Small intestine (tissue), 7 donors: ENCODE measurements around the gene SMYD3. TPM values are rescaled to one million over a fixed set of nuclear protein-coding genes. Genes with fewer than 3 reads are reported as not detected.
"Not testable (repeated sequence)": the region's sequence is repeated elsewhere in the genome, so short reads cannot be mapped to it uniquely, and the experiment has no call there.

Source experiments
- DNase-seq, 2 donors: peaks; one replicate each; pipeline versions ENCODE4 v3.0.0 to v3.0.0-alpha.2; 2013
- FAIRE-seq: peaks from 2 replicates; lab custom pipeline; 2012; peaks lifted over from hg19 to GRCh38; lab: Jason Lieb, UNC
- H3K27ac ChIP-seq, 3 donors: one replicate each; pipeline ENCODE4 v1.5.1; 2013; ENCODE audit warnings: low read length in 2 of 3, mild to moderate bottlenecking in 2 of 3, control low read depth in 1 of 3, inconsistent platforms in 1 of 3, low read depth in 1 of 3, moderate library complexity in 1 of 3
- H3K27me3 ChIP-seq, 3 donors: one replicate each; pipeline ENCODE4 v1.6.1; 2013; ENCODE audit warnings: low read length in 3 of 3, inconsistent platforms in 1 of 3; ENCODE audit not compliant: control insufficient read depth in 3 of 3, insufficient read depth in 3 of 3
- H3K36me3 ChIP-seq, 3 donors: one replicate each; pipeline ENCODE4 v1.6.1; 2013; ENCODE audit warnings: low read length in 3 of 3, inconsistent platforms in 1 of 3, low read depth in 1 of 3, mild to moderate bottlenecking in 1 of 3, moderate library complexity in 1 of 3; ENCODE audit not compliant: control insufficient read depth in 3 of 3, insufficient read depth in 2 of 3
- H3K4me1 ChIP-seq, 3 donors: one replicate each; pipeline ENCODE4 v1.6.1; 2013; ENCODE audit warnings: low read length in 2 of 3, inconsistent platforms in 1 of 3, low read depth in 1 of 3, mild to moderate bottlenecking in 1 of 3, moderate library complexity in 1 of 3; ENCODE audit not compliant: control insufficient read depth in 3 of 3, insufficient read depth in 2 of 3
- H3K4me3 ChIP-seq, 3 donors: one replicate each; pipeline ENCODE4 v1.5.1; 2013; ENCODE audit warnings: low read length in 3 of 3, control low read depth in 1 of 3, inconsistent platforms in 1 of 3, low read depth in 1 of 3, mild to moderate bottlenecking in 1 of 3, moderate library complexity in 1 of 3
- H3K9me3 ChIP-seq, 2 donors: one replicate each; pipeline ENCODE4 v1.6.1; 2013; ENCODE audit warnings: low read depth in 1 of 2, low read length in 1 of 2; ENCODE audit not compliant: control insufficient read depth in 2 of 2, insufficient read depth in 1 of 2
- WGBS, 3 donors: extraction: QIAGEN DNeasy Blood & Tissue Kit; methylation state at CpG; one replicate each; pipeline ENCODE4 v1.1.7; 2013; 5-methylcytosine and 5-hydroxymethylcytosine counted together
- polyA plus RNA-seq, 4 donors: library from polyadenylated mRNA; stranded (reverse) in 3 of 4; unstranded in 1 of 4; fragments of 200-250 nt in 3 of 4; fragments of 120-200 nt in 1 of 4; gene quantifications; one replicate each; pipeline versions ENCODE4 v1.2.1 to v1.2.3, GENCODE V29; 2013
- donor health status: healthy with polysubstance abuse.
- donor health status: control.
- donor health status: control.
- donor health status: Bipolar disorder and iron deficiency.
- donor health status: healthy.

The SMYD3 gene
- polyA plus RNA-seq, 4 donors, result 5.4 to 10.1 (median 8.5) TPM

DNA sequence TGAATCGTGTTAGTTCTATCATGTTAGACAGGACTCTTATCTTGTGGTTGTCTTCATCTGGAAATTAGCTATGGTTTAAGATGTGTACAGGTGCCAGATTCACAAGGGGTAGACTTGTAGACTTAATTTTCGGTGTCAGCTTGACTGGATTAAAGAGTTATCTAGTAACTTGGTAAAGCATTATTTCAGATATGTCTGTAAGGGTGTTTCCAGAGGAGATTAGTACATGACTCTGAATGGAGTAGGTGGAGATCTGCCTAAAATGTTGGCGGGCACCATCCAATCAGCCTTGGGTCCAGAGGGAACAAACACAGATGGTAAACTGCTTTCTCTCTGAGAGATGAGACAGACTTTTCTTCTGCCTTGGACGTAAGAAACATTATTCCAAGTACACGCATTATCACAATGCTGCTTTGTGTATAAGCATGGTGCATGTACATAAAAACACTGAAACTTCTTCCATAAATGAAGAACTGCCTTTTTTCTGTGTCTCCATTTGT lies 434.6 kb downstream of the SMYD3 start:
- Histone ChIP-seq H3K4me3 (no peak overlapping the region), H3K9me3 (no peaks in the 10 kb centered on the region), H3K27ac (no peak overlapping the region), H3K27me3 (no peaks in the 10 kb centered on the region), H3K4me1 (no peaks in the 10 kb centered on the region), H3K36me3 (no peaks in the 10 kb centered on the region)
- 92 to 95% (median 93%) methylated on average over 5 of the region's 5 CpGs for WGBS, 3 donors
- FAIRE-seq, result no peak
- no peak for DNase-seq

DNA sequence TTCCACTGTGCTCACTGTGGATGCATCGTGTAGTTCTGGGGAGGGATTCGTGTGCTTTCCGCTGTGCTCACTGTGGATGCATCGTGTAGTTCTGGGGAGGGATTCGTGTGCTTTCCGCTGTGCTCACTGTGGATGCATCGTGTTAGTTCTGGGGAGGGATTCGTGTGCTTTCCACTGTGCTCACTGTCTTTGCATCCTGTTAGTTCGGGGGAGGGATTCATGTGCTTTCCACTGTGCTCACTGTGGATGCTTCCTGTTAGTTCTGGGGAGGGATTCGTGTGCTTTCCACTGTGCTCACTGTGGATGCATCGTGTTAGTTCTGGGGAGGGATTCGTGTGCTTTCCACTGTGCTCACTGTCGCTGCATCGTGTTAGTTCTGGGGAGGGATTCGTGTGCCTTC lies 435.1 kb downstream of the SMYD3 start:
- not testable (repeated sequence) for H3K9me3 ChIP-seq, H3K36me3 ChIP-seq, DNase-seq, H3K4me1 ChIP-seq, H3K27me3 ChIP-seq, H3K27ac ChIP-seq, H3K4me3 ChIP-seq, FAIRE-seq
- 70 to 84% (median 74%) methylated on average over 13 to 15 of the region's 15 CpGs for WGBS, 3 donors

DNA sequence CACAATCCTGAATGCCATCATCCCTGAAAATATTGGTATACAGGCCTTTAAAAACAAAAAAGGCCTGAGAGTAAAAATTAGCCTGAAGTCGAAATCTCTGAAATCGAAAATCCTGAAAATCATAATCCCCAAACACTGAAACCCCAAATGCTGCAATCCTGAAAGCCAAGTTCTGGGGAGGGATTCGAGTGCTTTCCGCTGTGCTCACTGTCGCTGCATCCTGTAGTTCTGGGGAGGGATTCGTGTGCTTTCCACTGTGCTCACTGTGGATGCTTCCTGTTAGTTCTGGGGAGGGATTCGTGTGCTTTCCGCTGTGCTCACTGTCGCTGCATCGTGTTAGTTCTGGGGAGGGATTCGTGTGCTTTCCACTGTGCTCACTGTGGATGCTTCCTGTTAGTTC lies 435.5 kb downstream of the SMYD3 start:
- H3K4me1 ChIP-seq, H3K27me3 ChIP-seq, H3K27ac ChIP-seq, FAIRE-seq, H3K4me3 ChIP-seq, DNase-seq, H3K36me3 ChIP-seq, H3K9me3 ChIP-seq: not testable (repeated sequence)
- 73 to 84% (median 75%) methylated on average over 11 of the region's 11 CpGs for WGBS, 3 donors

DNA sequence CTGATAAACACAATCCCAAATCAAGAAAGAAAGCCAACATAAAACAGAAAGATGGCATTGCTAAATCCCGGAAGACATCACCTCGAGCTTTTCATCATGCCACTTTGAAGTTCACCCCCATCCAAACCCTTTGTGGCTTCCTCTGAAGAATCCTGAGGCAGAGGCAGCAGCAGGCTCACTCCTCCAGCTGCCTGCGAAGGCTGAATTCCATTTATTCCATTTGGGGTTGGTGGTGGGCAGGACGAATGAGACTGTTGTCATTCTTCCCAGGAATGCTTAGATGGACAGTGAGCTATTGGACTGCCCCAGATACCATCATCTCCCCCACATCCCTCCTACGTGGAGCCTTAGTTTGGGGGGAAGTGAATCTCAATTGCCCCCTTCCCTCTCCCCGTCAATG lies 437.5 kb downstream of the SMYD3 start:
- FAIRE-seq (no peak), DNase-seq (no peak)
- Histone ChIP-seq H3K4me3 (no peak overlapping the region), H3K36me3 (no peaks in the 10 kb centered on the region), H3K9me3 (no peaks in the 10 kb centered on the region), H3K27ac (no peak overlapping the region), H3K4me1 (no peaks in the 10 kb centered on the region), H3K27me3 (no peaks in the 10 kb centered on the region)
- WGBS, 3 donors, result 88 to 94% (median 91%) methylated on average over 6 of the region's 6 CpGs

DNA sequence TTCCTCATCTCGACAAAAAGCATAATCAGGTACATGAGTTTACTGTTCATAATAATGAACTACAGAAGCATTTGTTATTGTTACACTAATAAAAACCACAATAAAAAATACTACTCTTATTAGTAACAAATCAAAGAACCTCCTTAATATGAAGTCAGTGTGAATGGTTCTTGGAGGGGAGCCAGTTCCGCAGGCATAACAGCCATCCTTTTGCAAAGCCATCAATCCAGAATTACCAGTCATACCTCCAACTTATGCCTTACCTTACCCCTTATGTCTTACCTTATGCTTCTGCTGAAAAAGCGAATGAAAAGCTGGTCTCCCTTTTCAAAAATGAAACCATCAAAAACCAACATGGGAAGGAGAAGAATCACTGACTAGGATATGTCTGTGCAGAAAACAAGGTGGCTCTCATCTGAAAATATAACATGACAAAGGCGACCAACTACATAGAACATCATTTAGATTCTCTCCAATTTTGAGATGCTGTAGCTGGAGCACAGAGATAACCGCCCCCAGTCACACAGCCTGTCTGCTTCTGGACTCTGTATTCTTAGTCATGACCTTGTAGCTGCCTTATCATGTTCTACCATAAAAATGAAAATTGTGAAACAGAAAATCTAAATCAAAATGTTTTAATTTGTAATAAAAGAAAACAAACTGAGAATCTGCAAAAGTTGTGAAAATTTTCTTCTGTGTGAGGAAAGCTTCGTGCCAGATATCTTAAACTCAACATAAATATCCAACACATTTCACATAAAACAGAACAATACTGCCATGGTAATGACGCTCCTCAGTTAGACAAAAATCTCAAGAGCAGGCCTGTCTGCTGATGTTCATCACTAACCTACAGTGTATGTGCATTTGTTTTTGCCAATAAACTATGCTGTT lies 438.2 kb downstream of the SMYD3 start:
- Histone ChIP-seq H3K27me3 (no peaks in the 10 kb centered on the region), H3K4me3 (no peak overlapping the region), H3K36me3 (no peaks in the 10 kb centered on the region), H3K9me3 (no peaks in the 10 kb centered on the region), H3K27ac (no peak overlapping the region), H3K4me1 (no peaks in the 10 kb centered on the region)
- DNase-seq (no peak), FAIRE-seq (no peak)
- WGBS, 3 donors, result 76 to 90% (median 87%) methylated on average over 7 of the region's 7 CpGs

DNA sequence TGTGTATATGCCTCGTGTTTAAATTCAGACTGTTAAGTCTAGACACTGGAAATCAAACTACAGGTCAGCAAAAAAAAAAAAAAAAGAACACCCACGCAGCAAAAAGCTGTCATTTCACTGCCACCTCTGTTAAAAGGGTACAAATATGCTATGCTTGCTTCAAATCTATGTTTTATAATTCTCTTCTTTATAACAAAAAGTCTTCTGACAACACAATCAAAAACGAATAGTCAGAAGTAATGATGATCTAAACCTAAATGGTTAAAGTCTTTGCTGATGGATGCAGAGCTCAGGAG lies 438.9 kb downstream of the SMYD3 start:
- no peak overlapping the region for H3K27ac ChIP-seq
- no peaks in the 10 kb centered on the region for H3K27me3 ChIP-seq
- H3K4me1 ChIP-seq, result no peaks in the 10 kb centered on the region
- no peak overlapping the region for H3K4me3 ChIP-seq
- FAIRE-seq (no peak), DNase-seq (no peak)
- H3K36me3 ChIP-seq, result no peaks in the 10 kb centered on the region
- 76 to 83% (median 82%) methylated on average over 3 of the region's 3 CpGs for WGBS, 3 donors
- H3K9me3 ChIP-seq, result no peaks in the 10 kb centered on the region

DNA sequence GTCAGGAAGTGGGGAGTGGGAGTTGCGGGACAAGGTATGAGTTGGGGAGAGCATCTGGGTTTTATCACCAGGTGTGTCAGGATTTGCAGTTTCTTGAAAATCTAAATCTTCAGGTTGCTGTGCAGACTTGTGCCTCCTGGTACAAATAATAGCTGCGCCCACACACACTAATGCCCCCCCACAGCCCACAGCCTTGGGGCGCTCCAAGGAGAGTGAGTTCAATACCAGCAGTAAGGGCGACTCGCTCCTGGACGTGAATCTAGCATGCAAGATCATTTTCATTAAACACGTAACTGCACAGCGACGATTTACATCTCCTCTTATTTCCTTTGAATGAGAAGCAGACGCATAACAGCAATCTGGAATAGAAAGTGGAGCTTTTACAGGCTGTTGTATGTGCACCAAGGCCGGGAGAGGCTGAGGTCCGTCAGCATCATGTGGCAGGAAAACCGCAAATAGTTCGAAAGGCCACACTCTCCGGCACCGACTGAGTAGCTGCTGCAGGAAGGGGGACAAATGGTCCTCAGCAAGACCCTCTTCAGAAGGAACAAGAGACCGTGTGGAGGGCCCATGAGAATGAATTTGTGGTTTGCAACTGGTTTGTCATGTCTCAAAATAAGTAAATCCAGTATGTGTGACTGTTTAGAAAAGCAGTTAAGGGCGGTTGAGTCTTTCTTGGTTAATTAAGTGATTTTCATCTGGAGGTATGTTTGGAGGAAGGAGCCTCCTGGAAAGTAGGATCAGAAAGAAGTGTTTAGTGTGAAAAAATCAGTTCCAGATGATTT lies 439.5 kb downstream of the SMYD3 start:
- Histone ChIP-seq H3K27me3 (no peaks in the 10 kb centered on the region), H3K4me3 (no peak overlapping the region), H3K9me3 (no peaks in the 10 kb centered on the region), H3K4me1 (no peaks in the 10 kb centered on the region), H3K36me3 (no peaks in the 10 kb centered on the region), H3K27ac (no peak overlapping the region)
- FAIRE-seq (no peak), DNase-seq (no peak)
- 67 to 86% (median 76%) methylated on average over 18 of the region's 18 CpGs for WGBS, 3 donors

DNA sequence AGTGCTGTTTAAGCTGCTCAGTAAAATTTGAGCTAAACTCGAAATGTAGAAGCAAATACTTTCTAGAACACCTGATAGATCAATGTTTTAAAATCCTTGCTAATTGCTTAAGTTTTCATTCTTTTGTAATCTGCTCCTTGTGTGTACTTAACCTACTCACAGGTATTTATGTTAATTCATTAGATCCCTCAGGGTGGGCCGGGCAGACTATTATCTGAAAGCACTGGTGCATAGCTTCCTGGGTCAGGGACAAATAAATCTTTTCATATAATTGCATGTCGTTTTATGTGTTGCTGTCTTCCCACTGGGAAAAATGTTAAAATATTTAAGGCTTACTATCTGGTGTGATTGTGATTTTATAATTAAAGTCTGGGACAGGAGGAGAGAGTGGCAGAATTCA lies 440.5 kb downstream of the SMYD3 start:
- Histone ChIP-seq H3K27me3 (no peaks in the 10 kb centered on the region), H3K4me3 (no peak overlapping the region), H3K27ac (no peak overlapping the region), H3K4me1 (no peaks in the 10 kb centered on the region), H3K36me3 (no peaks in the 10 kb centered on the region), H3K9me3 (no peaks in the 10 kb centered on the region)
- 85 to 88% (median 87%) methylated on average over 3 of the region's 3 CpGs for WGBS, 3 donors
- DNase-seq (no peak), FAIRE-seq (no peak)
